GM23338 (cell line): ENCODE data around the gene PDSS1. TPM values are rescaled to one million over a fixed set of nuclear protein-coding genes. Genes with fewer than 3 reads are reported as not detected.

Experiments
- ATAC-seq: fragments of 200-7000 bp; cut with Tn5 transposase; 3 replicates; pipeline ENCODE4 v1.9.1; 2020
- DNase-seq: peaks from one replicate; pipeline ENCODE4 v3.0.0-alpha.2; 2015; ENCODE audit warnings: low spot score
- H2AFZ ChIP-seq: fragments of 200-600 bp; sonication (generic); 2 replicates; pipeline ENCODE4 v1.8.0; 2016; ENCODE audit warnings: antibody characterized with exemption, mild to moderate bottlenecking, moderate library complexity
- H3F3A ChIP-seq: fragments of 200-600 bp; sonication (generic); replicated peaks from 2 replicates; pipeline ENCODE4 v1.8.0; 2017; ENCODE audit warnings: antibody characterized with exemption, mixed run types, low read depth
- H3K27ac ChIP-seq: fragments of 200-600 bp; sonication (generic); 2 replicates; pipeline ENCODE4 v1.6.1; 2016; ENCODE audit warnings: low read depth
- H3K27me3 ChIP-seq: fragments of 200-600 bp; sonication (generic); 2 replicates; pipeline ENCODE4 v1.8.0; 2016; ENCODE audit warnings: mild to moderate bottlenecking, mixed run types, moderate library complexity; ENCODE audit not compliant: insufficient read depth
- H3K36me3 ChIP-seq: fragments of 200-600 bp; sonication (generic); 2 replicates; pipeline ENCODE4 v1.8.0; 2016; ENCODE audit warnings: mild to moderate bottlenecking; ENCODE audit not compliant: insufficient read depth
- H3K4me1 ChIP-seq: fragments of 200-600 bp; sonication (generic); 2 replicates; pipeline ENCODE4 v1.8.0; 2016; ENCODE audit warnings: mild to moderate bottlenecking, moderate library complexity; ENCODE audit not compliant: insufficient read depth
- H3K4me2 ChIP-seq: fragments of 200-600 bp; sonication (generic); 2 replicates; pipeline ENCODE4 v1.7.1; 2017; ENCODE audit warnings: mixed run types
- H3K4me3 ChIP-seq: fragments of 200-600 bp; sonication (generic); 2 replicates; pipeline ENCODE4 v1.6.1; 2016; ENCODE audit warnings: mixed run types
- H3K79me2 ChIP-seq: fragments of 200-600 bp; sonication (generic); replicated peaks from 2 replicates; pipeline ENCODE4 v1.8.0; 2017; ENCODE audit warnings: mild to moderate bottlenecking; ENCODE audit not compliant: insufficient read depth
- H3K9me2 ChIP-seq: fragments of 200-600 bp; sonication (generic); 2 replicates; pipeline ENCODE4 v1.8.0; 2017; ENCODE audit not compliant: insufficient read depth
- H4K20me1 ChIP-seq: fragments of 200-600 bp; sonication (generic); replicated peaks from 2 replicates; pipeline ENCODE4 v1.8.0; 2017; ENCODE audit warnings: mild to moderate bottlenecking; ENCODE audit not compliant: insufficient read depth
- H3K27ac Mint-ChIP-seq: 2 replicates; pipeline ENCODE4 v1.8.0; 2020; ENCODE audit warnings: inconsistent platforms, mild to moderate bottlenecking, moderate library complexity, mixed read lengths
- H3K27me3 Mint-ChIP-seq: 3 replicates; pipeline ENCODE4 v1.8.0; 2022; ENCODE audit warnings: low read depth, mild to moderate bottlenecking, moderate library complexity, mixed read lengths, inconsistent platforms; ENCODE audit not compliant: insufficient read depth, poor library complexity
- H3K36me3 Mint-ChIP-seq: 3 replicates; pipeline ENCODE4 v1.8.0; 2021; ENCODE audit warnings: low read depth, mild to moderate bottlenecking, inconsistent platforms, moderate library complexity, mixed read lengths
- H3K4me1 Mint-ChIP-seq: 3 replicates; pipeline ENCODE4 v1.8.0; 2020; ENCODE audit warnings: mild to moderate bottlenecking, inconsistent platforms, mixed read lengths
- H3K4me3 Mint-ChIP-seq: 3 replicates; pipeline ENCODE4 v1.8.0; 2021; ENCODE audit warnings: moderate library complexity, mild to moderate bottlenecking, inconsistent platforms, mixed read lengths
- H3K9me3 Mint-ChIP-seq: 3 replicates; pipeline ENCODE4 v1.8.0; 2020; ENCODE audit warnings: moderate library complexity, mild to moderate bottlenecking, inconsistent platforms, mixed read lengths
- CREB1 ChIP-seq: fragments of 250-450 bp; sonication (Bioruptor Pico); IDR thresholded peaks from 2 replicates; pipeline ENCODE4 v1.5.0; 2020; ENCODE audit warnings: low read depth, mild to moderate bottlenecking, moderate library complexity
- ETS1 ChIP-seq: IDR thresholded peaks from 2 replicates; pipeline ENCODE4 v1.6.1; 2016; ENCODE audit warnings: antibody characterized with exemption
- EZH2 ChIP-seq: fragments of 200-600 bp; sonication (generic); IDR thresholded peaks from one replicate; pipeline ENCODE4 v1.8.0; 2017; ENCODE audit warnings: antibody characterized with exemption, mild to moderate bottlenecking, low read depth; ENCODE audit not compliant: unreplicated experiment
- EZH2phosphoT487 ChIP-seq: fragments of 200-600 bp; sonication (generic); IDR thresholded peaks from one replicate; pipeline ENCODE4 v1.8.1; 2018; ENCODE audit warnings: antibody characterized with exemption; ENCODE audit not compliant: unreplicated experiment
- JUNB ChIP-seq: IDR thresholded peaks from one replicate; pipeline ENCODE4 v1.6.1; 2016; ENCODE audit warnings: antibody characterized with exemption; ENCODE audit not compliant: unreplicated experiment
- NANOG ChIP-seq: IDR thresholded peaks from 2 replicates; pipeline ENCODE4 v1.6.1; 2016; ENCODE audit warnings: antibody characterized with exemption, borderline replicate concordance
- POLR2AphosphoS5 ChIP-seq: IDR thresholded peaks from 2 replicates; pipeline ENCODE4 v1.6.1; 2016; ENCODE audit warnings: antibody characterized with exemption, low read depth
- REST ChIP-seq: IDR thresholded peaks from one replicate; pipeline ENCODE4 v1.6.1; 2018; ENCODE audit warnings: antibody characterized with exemption; ENCODE audit not compliant: unreplicated experiment
- ZNF114 ChIP-seq: fragments of 250-450 bp; sonication (Bioruptor Pico); IDR thresholded peaks from 2 replicates; pipeline ENCODE4 v1.5.0; 2020; ENCODE audit warnings: mild to moderate bottlenecking, moderate library complexity
- ZNF331 ChIP-seq: fragments of 250-450 bp; sonication (Bioruptor Pico); IDR thresholded peaks from 2 replicates; pipeline ENCODE4 v1.5.0; 2020; ENCODE audit warnings: low read depth, mild to moderate bottlenecking, moderate library complexity
- ZNF462 ChIP-seq: fragments of 250-450 bp; sonication (Bioruptor Pico); IDR thresholded peaks from 2 replicates; pipeline ENCODE4 v1.5.0; 2020; ENCODE audit warnings: mild to moderate bottlenecking, moderate library complexity
- polyA plus RNA-seq: library from polyadenylated mRNA; unstranded; fragments of >200 nt; fragmentation: Nextera tagmentation; extraction: Ambion mirVana; gene quantifications from 2 replicates; pipeline ENCODE4 v1.2.1, GENCODE V29; 2016
- total RNA-seq: library from RNA; depleted of rRNA; stranded (reverse); fragments of >200 nt; shearing (Covaris generic); gene quantifications from 2 replicates; pipeline ENCODE4 v1.2.3, GENCODE V29; 2014

The PDSS1 gene
- total and polyA plus RNA-seq, 2 experiments from 2014 or later, result 21.5 to 26.2 TPM

DNA sequence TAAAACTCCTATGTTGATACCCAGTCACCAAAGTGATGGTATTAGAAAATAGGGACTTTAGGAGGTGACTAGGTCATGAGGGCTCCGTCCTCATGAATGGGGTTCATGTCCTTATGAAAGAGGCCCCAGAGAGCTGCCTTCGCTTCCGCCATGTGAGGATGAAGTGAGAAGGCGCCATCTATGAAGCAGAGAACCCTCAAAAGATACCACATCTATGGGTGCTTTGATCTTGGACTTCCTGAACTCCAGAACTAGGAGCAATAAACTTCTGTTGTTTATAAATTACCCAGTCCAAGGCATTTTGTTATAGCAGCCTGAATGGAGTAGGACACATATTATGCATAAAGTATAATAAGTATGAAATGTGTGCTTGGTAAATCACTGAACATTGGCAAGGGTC lies 8.1 kb upstream of the PDSS1 start (continued):
- TF ChIP-seq REST (no peak), CREB1 (CRISPR knock-in tag) (no peak)

DNA sequence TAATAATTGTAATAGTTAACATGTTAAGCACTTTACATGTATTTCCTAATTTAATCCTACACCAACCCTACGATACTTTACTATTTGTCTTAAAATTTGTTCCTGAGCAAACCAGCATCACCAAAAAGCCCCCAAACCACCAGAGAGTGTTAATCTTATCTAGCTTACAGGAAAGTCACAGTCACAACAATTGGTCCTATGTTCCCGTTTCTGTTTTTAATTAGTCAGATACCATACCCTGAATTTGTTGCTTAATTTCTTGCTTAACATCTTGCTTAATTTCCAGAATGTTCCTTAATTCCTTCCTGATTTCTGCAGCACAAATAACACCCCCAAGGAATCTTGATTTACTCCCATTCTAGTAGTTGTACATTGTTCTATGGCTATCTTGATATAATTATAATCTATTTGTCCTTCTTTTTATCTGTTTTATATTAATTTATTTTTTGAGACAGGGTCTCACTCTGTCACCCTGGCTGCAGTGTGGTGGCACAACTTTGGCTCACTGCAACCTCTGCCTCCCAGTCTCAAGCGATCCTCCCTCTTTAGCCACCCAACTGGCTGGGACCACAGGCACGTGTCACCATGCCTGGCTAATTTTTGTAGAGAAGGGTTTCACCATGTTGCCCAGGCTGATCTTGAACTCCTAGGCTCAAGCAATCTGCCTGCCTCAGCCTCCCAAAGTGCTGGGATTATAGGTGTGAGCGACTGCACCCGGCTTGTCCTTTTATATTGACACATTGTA lies 6.6 kb upstream of the PDSS1 start:
- Histone ChIP-seq H3K79me2 (no peaks in the 10 kb centered on the region), H2AFZ (no peak overlapping the region; the same call in 1 of the 2 replicates), H3K4me1 (no peaks in the 10 kb centered on the region), H3K27ac (no peak overlapping the region), H4K20me1 (no peaks in the 10 kb centered on the region), H3F3A (no peaks in the 10 kb centered on the region), H3K36me3 (no peaks in the 10 kb centered on the region), H3K4me3 (no peak overlapping the region), H3K27me3 (no peaks in the 10 kb centered on the region), H3K4me2 (no peak overlapping the region), H3K9me2 (no peaks in the 10 kb centered on the region)
- Mint-ChIP-seq H3K9me3 (no peaks in the 10 kb centered on the region), H3K27ac (no peak overlapping the region), H3K36me3 (no peaks in the 10 kb centered on the region), H3K4me3 (no peak overlapping the region), H3K4me1 (no peaks in the 10 kb centered on the region), H3K27me3 (no peaks in the 10 kb centered on the region)
- DNase-seq, result no peak
- no peak for ATAC-seq
- no peak for TF ChIP-seq ETS1
- no peak for TF ChIP-seq CREB1 (CRISPR knock-in tag)
- no peak for TF ChIP-seq NANOG
- TF ChIP-seq ZNF462 (CRISPR knock-in tag), result no peak
- no peak for TF ChIP-seq ZNF331 (CRISPR knock-in tag)
- no peak for TF ChIP-seq EZH2
- TF ChIP-seq JUNB, result no peak
- TF ChIP-seq ZNF114, result no peak
- TF ChIP-seq POLR2AphosphoS5, result no peak
- no peak for TF ChIP-seq EZH2phosphoT487
